A673 (cell line): ENCODE data around the gene SHOX.

Source experiments
- CTCF ChIP-seq: fragments of 300-800, 200-600 bp; sonication (generic); conservative IDR thresholded peaks from 2 replicates; pipeline ENCODE4 v1.5.1; 2017; ENCODE audit warnings: low read depth, mild to moderate bottlenecking, antibody characterized with exemption, low read length, moderate library complexity, mixed read lengths
- EZH2 ChIP-seq: fragments of 200-600 bp; sonication (generic); IDR thresholded peaks from 2 replicates; pipeline ENCODE4 v1.6.1; 2017; ENCODE audit warnings: borderline replicate concordance, low read depth, mild to moderate bottlenecking, mixed read lengths, antibody characterized with exemption, low read length; ENCODE audit not compliant: poor library complexity, severe bottlenecking

GRCh38 chrX:623599-624315 is 6.8 kb upstream of the SHOX start:
- no peak for TF ChIP-seq CTCF
- TF ChIP-seq EZH2: no peak
